ENCODE data around the gene NPSR1.
"Not testable (repeated sequence)": the region's sequence is repeated elsewhere in the genome, so short reads cannot be mapped to it uniquely, and the experiment has no call there.

GRCh38 chr7:34814203-34814842 lies 156.3 kb downstream of the NPSR1 start:
- TF ChIP-seq CTCF (IDR thresholded peaks at IDR 0.05; ENCODE audit: insufficient read depth, low read depth, low read length); EZH2 (IDR thresholded peaks at IDR 0.05; ENCODE audit: insufficient read depth, low read length): not testable (repeated sequence)

Measured in astrocyte (in vitro differentiated cells and primary cell).